ENCODE data around the gene TIMM10B.

GRCh38 chr11:6520265-6520664, 39.0 kb downstream of the TIMM10B start:
- no peak for TF ChIP-seq CTCF (IDR thresholded peaks at IDR 0.05; ENCODE audit: poor library complexity, severe bottlenecking)
- no peak for TF ChIP-seq EZH2 (IDR thresholded peaks at IDR 0.05; ENCODE audit: borderline replicate concordance, insufficient read depth, low read length, poor library complexity, severe bottlenecking)
- no peak for TF ChIP-seq POLR2AphosphoS5 (IDR thresholded peaks at IDR 0.05)
- TF ChIP-seq REST (IDR thresholded peaks at IDR 0.05; ENCODE audit: borderline replicate concordance): no peak
- no peak for TF ChIP-seq EP300 (conservative IDR thresholded peaks at IDR 0.05; ENCODE audit: poor library complexity, severe bottlenecking)
- TF ChIP-seq TAF1 (IDR thresholded peaks at IDR 0.05; ENCODE audit: low read depth): no peak
- TF ChIP-seq RAD21 (conservative IDR thresholded peaks at IDR 0.05): no peak
- no peak for TF ChIP-seq MXI1 (conservative IDR thresholded peaks at IDR 0.05; ENCODE audit: poor library complexity, severe bottlenecking)

Measured in neural cell (in vitro differentiated cells).